ENCODE results near the gene ENTPD2. TPM values are rescaled to one million over a fixed set of nuclear protein-coding genes. Genes with fewer than 3 reads are reported as not detected.
A peak's percentile ranks its signal among the peaks of the same experiment; 100 is the strongest.

The ENTPD2 gene
- total RNA-seq, 4 donors from 2014 or later = 0.22 to 0.55 TPM; not detected in 2

- DNase-seq (no peak), ATAC-seq (peak; percentile 24 to 28)
- intact Hi-C loops (cut with DNase I; ENCODE audit: low total_unique reads) (no loop called here), in situ Hi-C loops (cut with MboI; ENCODE audit: low sequenced_read_pairs in 4 of 4) (no loop called here)
- H3K27ac ChIP-seq = peak overlapping the region; percentile 55 to 75 (median 70)
- no peaks in the 10 kb centered on the region for H3K9me3 ChIP-seq
- peak overlapping the region; percentile 43 to 67 (median 56) for H3K4me3 ChIP-seq
- TF ChIP-seq CTCF (IDR thresholded peaks at IDR 0.05 in 4 of 5, conservative IDR thresholded peaks at IDR 0.05 in 1 of 5) (no peak), POLR2A (IDR thresholded peaks at IDR 0.05) (no peak)
- H3K4me1 ChIP-seq = peaks cover 9% of the 10 kb centered on the region in 2 donors
- peaks cover 0 to 11% (median 5%) of the 10 kb centered on the region in 3 donors for H3K27me3 ChIP-seq
- no peaks in the 10 kb centered on the region for H3K36me3 ChIP-seq
Measured at GRCh38 chr9:137070906-137071275, 17.0 kb upstream of the ENTPD2 start.

GRCh38 chr9:137070201-137070905 lies 16.5 kb upstream of the ENTPD2 start, which contains the start of gene SAPCD2:
Gene SAPCD2 (minus strand): TSS chr9:137070557. CDS start chr9:137070460, 97 bp downstream.
- TF ChIP-seq CTCF (IDR thresholded peaks at IDR 0.05 in 4 of 5, conservative IDR thresholded peaks at IDR 0.05 in 1 of 5) = no peak
- no peak for TF ChIP-seq POLR2A (IDR thresholded peaks at IDR 0.05)
- intact Hi-C loops (cut with DNase I; ENCODE audit: low total_unique reads) = no loop called here
- in situ Hi-C loops (cut with MboI; ENCODE audit: low sequenced_read_pairs in 4 of 4) = no loop called here
- Histone ChIP-seq H3K4me1 (peaks cover 9% of the 10 kb centered on the region in 2 donors), H3K4me3 (peak within 1 kb of the TSS; percentile 43 to 67 (median 56)), H3K27me3 (peaks cover 0 to 11% (median 5%) of the 10 kb centered on the region in 3 donors), H3K9me3 (no peaks in the 10 kb centered on the region), H3K27ac (peak within 1 kb of the TSS; percentile 55 to 75 (median 70)), H3K36me3 (no peaks in the 10 kb centered on the region)
- ATAC-seq (peak; percentile 89 to 94), DNase-seq (peak; percentile 67 to 79)

- no peaks in the 10 kb centered on the region for H3K36me3 ChIP-seq
- no peaks in the 10 kb centered on the region for H3K9me3 ChIP-seq
- intact Hi-C loops (cut with DNase I; ENCODE audit: low total_unique reads) = no loop called here
- ATAC-seq (no peak), DNase-seq (no peak)
- no peak overlapping the region for H3K27ac ChIP-seq
- H3K4me3 ChIP-seq = no peak overlapping the region
- TF ChIP-seq CTCF (IDR thresholded peaks at IDR 0.05 in 4 of 5, conservative IDR thresholded peaks at IDR 0.05 in 1 of 5) = no peak
- TF ChIP-seq POLR2A (IDR thresholded peaks at IDR 0.05) = no peak
- peaks cover 9% of the 10 kb centered on the region in 2 donors for H3K4me1 ChIP-seq
- in situ Hi-C loops (cut with MboI; ENCODE audit: low sequenced_read_pairs in 4 of 4) = no loop called here
- peaks cover 0 to 11% (median 5%) of the 10 kb centered on the region in 3 donors for H3K27me3 ChIP-seq
Measured at GRCh38 chr9:137069508-137070091, 15.7 kb upstream of the ENTPD2 start.

- no peak for ATAC-seq
- no peak for DNase-seq
- no peak for TF ChIP-seq POLR2A (IDR thresholded peaks at IDR 0.05)
- TF ChIP-seq CTCF (IDR thresholded peaks at IDR 0.05 in 4 of 5, conservative IDR thresholded peaks at IDR 0.05 in 1 of 5) = no peak
- no peak overlapping the region for H3K27ac ChIP-seq
- no peak overlapping the region for H3K4me3 ChIP-seq
- no peaks in the 10 kb centered on the region for H3K36me3 ChIP-seq
- peaks cover 0 to 11% (median 5%) of the 10 kb centered on the region in 3 donors for H3K27me3 ChIP-seq
- in situ Hi-C loops (cut with MboI; ENCODE audit: low sequenced_read_pairs in 4 of 4) (no loop called here), intact Hi-C loops (cut with DNase I; ENCODE audit: low total_unique reads) (no loop called here)
- H3K4me1 ChIP-seq = peaks cover 9 to 13% of the 10 kb centered on the region in 2 donors
- H3K9me3 ChIP-seq = no peaks in the 10 kb centered on the region
Measured at GRCh38 chr9:137068539-137069507, 15.0 kb upstream of the ENTPD2 start.
